NCI-H510A treated with DMSO at 0.1 percent for 48 hours (cell line): Measurements from ENCODE around the gene GINS1.
"Not testable (repeated sequence)": the region's sequence is repeated elsewhere in the genome, so short reads cannot be mapped to it uniquely, and the experiment has no call there.

ENCODE experiments used
- DNase-seq: peaks from one replicate; lab custom pipeline; 2025; lab: John Stamatoyannopoulos, UW

GINS1 gene

DNA sequence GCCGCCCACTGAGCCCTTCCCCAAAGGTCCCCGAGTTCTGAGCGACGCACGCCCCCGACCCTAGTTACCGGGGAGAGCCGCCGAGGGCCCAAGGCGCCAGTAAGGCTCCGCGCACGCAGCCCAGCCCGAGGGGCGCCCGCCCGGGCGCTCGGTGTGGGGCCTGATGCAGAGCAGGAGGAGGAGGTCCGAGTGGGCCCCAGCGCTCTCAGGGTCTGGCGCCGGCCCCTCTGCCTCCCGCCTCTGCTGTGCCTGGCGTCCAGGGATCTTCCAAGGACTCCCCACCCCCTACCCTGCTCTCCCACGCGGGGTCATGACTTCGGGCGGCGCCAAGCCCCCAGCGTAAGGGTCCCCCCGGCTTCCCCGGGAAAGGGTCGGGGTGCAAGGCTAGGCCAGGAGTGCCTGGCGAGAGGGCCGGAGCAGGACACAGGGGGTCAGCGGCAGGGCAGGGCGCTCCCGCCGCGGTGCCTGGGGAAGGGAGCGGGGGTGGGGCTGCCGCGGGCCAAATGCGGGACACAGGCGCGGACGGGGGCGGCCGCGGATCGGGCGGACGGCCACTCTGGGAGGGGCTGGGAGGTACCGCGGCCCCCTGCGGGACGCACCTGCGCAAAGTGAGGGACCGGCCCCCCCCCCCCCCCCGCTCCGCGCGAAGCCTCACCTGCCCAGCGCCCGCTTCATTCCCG is 17.5 kb upstream of the GINS1 start:
- DNase-seq, result peak; percentile 79

DNA sequence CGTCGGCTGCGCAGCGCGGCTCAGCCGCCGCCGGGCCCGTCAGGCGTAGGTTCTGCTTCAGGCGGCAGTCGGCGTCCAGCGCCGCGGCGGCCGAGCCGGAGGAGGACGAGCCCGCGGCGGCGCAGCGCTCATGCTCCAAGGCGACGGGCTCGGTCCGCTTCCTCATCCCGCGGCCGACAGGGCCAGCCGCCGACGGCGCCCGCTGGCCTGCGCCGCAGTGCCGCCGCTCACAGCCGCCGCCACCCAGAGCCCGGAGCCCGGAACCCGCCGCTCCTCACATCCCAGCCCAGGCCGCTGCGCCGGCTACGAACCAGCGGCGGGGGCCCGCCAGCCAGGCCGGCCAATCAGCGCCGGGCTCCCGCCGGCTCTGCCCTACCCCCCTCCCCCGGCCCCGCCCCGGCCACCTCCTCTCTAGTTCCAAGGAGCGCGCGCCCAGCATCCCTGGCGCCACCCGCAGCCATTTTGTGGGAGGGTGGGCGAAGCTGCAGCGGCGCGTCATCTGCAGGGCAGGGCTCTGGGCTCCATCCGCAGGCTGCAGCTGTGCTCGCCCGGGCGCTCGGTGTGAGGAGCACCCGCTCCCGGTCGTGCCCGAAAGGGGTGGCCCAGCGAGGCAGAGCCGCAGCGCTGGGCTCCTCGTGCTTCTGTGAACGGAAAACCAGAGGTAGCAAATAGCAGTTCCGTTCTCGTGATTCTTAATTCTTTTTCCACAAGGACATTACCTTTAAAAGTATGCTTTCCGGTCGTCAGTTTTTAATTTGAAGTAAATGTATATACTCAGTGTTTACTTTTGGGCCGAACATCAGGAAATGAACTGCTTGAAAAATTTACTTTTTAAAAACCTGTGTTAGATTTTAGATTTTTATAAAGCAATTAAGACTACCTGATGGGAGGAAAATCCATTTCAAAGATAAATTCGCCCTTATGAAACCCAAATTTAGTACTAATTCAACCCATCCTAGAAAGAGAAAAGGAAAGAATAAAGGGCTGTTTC is 16.6 kb upstream of the GINS1 start, which contains the start of gene ABHD12:
TSS of gene ABHD12 (minus strand) at position 298 of the 991 bp plus-strand sequence. CDS start at position 166, 132 bp downstream.
- peak; percentile 98 for DNase-seq

DNA sequence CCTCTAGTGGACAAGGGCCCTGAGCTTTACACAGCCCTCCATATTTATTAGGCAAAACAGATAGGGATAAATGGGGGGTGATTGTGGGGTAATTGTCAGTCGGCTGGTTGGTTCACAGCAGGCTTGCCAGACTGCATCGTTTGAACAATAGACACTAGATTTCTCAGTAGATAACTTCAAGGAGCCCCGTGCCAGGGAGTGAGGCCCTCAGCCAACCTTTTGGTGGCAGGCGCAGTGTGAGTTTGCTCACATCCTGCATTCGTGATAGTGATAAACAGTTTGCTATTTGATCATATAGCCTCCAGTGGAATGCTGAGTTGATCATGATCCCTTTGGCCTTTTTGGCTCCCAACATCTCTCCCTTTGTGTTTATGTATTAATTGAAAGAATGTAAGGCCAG is 13.2 kb upstream of the GINS1 start:
- DNase-seq, result no peak

DNA sequence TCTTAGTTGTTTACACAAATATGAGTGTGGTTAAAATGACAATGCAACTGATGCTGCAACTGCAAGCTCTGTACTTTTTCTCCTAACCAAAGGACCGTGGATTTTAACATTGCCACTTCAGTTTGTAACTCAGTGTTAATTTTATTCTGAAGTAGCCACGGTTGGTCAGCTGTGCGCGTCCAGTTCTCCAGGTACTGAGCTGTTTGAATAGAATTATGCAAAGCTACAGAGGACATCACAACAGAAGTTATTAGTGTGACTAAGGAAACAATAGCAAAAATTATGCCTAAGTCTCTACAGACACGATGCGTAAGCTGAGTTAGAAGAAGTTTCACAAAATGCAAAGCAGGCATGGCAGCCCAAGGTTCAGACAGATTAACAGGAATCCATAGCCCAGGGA is 12.5 kb upstream of the GINS1 start:
- DNase-seq, result no peak

- no peak for DNase-seq
Observed at GRCh38 chr20:25397096-25397495, 10.4 kb upstream of the GINS1 start.

GRCh38 chr20:25397821-25398220 is 9.7 kb upstream of the GINS1 start:
- DNase-seq, result peak; percentile 59

- no peak for DNase-seq
Observed at GRCh38 chr20:25398376-25399036, 9.0 kb upstream of the GINS1 start.

DNA sequence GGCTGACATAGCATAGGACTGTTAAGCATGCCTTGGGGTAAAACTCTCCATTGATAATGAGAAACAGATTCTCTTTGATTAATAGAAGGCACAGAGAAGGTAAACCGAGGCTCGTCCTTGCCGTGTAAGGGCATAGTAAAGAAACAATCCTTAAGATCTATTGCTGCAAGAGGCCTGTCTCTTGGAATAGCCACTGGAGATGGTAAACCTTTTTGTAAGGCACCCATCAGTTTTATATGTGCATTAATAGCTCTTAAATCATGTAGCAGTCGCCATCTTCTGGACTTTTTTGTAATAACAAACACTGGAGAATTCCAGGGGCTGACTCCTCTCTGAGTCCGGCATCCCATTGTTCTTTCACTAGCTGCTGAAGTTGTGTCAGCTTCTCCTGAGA is 8.4 kb upstream of the GINS1 start:
- DNase-seq, result peak; percentile 95

DNA sequence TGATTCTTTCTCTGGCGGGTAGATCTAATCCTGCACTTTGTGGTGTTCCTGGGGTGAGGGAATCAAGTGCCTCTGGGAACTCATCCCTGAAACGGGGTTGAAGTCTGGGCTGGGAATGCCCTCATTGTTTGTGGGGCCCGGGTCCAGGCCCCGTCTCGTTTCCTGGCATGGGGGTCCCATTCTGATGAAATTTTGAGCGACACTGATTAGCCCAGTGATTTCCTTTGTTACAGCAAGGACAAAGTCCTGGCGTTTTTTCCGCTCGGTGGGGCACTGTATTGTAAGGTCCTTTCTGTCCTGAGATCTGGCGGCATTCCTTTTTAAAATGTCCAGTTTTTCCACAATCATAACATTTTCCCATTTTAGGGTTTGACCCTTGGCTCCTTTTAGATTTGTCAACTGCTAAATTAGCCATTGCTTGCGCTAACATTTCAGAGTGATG is 7.2 kb upstream of the GINS1 start:
- not testable (repeated sequence) for DNase-seq

GRCh38 chr20:25402583-25402982 is 4.9 kb upstream of the GINS1 start:
- DNase-seq, result no peak

- no peak for DNase-seq
Observed at GRCh38 chr20:25408170-25408547, 686 bp downstream of the GINS1 start.

GRCh38 chr20:25408890-25409289 is 1.4 kb downstream of the GINS1 start:
- no peak for DNase-seq

- no peak for DNase-seq
Observed at GRCh38 chr20:25418776-25419175, 11.3 kb downstream of the GINS1 start.

DNA sequence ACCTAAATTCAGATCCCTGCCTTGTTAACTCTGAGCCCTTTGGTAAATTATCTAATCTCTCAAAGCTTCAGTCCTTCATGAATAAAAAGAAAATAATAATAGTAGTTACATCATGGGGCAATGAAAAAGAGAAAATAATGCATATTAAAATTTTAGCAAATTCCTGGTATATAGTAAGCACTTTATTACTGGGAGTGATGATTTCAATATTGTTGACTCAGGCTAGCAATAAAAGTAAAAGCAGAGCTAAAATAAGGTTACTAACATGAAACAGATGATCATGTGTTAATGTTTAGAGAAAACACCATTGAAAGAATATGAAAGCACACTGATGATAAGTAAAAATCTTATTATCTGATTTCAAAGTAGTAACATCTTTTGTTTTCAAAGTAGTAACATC is 13.6 kb downstream of the GINS1 start:
- no peak for DNase-seq

DNA sequence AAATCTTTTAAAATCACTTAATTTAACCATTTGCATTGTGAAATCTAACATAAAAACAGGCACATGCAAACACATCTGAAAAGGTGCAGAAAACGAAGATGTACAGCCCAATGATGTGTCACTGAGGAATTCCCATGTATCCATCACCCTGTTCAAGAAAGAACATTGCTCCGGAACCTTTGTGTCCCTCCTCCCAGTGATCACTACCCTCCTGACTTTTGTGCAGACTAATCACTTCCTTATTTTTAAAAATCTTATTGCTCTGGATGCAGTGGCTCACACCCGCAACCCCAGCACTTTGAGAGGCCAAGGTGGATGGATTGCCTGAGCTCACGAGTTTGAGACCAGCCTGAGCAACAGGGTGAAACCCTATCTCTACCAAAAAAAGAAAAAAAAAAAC is 14.6 kb downstream of the GINS1 start:
- no peak for DNase-seq

DNA sequence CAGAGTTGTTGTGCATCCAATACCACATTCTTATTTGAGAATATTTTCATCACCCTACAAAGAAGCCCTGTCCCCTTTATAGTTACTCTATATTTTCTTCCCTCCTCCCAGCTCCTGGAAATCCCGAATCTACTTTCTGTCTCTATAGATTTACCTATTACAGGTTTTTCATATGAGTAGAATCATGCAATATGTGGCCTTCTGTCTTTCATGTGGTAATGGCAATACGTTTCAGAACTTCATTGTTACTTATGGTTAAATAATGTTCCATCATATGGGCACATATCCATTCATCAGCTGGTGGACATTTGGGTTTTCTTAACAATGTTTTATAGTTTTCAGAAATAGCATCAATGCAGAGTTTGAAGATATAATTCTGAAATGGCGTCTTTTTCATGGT is 17.1 kb downstream of the GINS1 start:
- no peak for DNase-seq

GRCh38 chr20:25437153-25437581 is 29.7 kb downstream of the GINS1 start:
- DNase-seq, result no peak

DNA sequence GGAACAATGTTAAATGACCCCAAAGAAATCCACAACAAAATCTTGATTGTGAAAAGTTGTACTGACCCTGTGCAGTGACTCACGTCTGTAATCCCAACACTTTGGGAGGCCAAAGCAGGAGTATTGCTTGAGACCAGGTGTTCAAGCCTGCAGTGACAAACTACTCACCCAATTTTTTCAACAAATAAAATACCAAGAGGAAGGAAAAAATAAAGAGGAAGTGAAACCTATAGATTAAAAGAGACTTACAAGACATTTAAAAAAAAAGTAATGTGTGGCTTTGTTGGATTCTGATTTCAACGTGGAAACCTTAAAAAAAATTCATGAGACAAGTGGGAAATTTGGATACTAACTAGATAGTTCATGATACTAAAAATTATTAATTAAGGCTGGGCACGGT is 31.9 kb downstream of the GINS1 start:
- DNase-seq, result no peak

- DNase-seq, result no peak
Observed at GRCh38 chr20:25444556-25444955, 37.1 kb downstream of the GINS1 start.

DNA sequence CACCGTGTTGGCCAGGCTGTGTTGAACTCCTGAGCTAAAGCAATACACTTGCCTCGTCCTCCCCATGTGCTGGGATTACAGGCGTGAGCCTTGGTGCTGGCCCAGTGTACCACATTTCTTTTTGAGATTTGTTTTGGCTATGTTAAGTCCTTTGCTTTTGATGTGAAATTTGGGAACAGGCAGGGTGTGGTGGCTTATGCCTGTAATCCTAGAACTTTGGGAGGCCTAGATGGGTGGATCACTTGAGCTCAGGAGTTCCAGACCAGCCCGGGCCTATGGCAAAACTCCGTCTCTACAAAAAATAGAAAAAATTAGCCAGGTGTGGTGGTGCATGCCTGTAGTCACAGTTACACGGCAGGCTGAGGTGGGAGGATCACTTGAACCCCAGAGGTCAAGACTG is 40.2 kb downstream of the GINS1 start:
- DNase-seq, result no peak

DNA sequence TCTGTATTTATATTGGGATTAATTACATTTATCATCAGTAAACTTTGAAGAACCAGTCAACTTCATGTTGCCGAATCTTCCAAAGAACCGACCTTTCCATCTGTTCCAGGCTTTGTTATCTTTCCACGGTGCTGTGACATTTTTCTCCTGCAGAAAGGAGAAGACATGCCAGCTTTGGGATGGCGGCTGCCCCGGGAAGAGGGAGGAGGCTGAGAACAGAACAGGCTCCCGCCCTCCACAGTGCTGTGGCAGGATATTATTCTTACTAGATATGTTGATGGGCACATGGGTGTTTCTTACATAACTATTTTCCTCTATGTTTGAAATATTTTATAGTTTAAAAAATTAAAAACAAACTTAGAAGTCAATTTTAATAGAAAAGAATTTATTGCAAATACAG is 44.9 kb downstream of the GINS1 start:
- no peak for DNase-seq

DNA sequence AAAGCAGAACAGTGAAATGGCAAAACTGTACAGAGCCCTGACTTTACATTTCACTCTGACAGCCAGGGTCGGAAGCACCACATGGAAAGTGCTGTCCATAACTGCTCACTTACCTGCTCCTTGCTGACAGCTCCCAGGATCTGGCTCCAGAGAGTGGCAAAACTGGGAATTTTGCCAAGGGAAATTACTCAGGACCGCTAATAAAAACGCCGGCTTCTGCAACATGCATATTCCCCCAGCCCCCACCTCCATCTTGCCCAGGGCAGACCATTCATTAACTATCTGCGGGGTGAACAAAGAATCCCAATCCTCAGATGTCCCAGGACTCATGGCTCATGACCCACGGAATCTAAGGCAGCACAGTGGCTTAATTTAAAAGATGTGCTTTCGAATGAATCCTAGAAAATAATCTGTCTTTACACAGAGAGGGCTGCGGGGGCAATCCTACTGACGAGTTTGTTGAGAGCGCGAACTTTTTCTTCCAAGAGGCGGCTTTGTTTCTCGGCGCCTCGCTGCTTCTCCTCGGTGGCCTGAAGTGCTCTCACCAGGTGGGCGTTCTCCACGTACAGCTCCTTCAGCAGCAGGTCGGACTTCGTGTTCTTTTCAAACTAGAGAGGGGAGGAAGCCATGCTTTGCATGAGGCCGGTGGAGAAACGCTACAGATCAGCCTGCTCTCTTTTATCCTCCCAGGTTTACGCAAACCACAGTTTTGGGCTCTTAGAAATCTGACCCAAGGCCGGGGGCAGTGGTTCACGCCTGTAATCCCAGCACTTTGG is 45.8 kb downstream of the GINS1 start:
- DNase-seq, result no peak
